Transverse colon (tissue), 4 donors: ENCODE measurements around the gene DDX46.
"Not testable (repeated sequence)": the region's sequence is repeated elsewhere in the genome, so short reads cannot be mapped to it uniquely, and the experiment has no call there.

Experiments used
- POLR2A ChIP-seq: fragments of 450-650 bp; IDR thresholded peaks from one replicate; pipeline ENCODE4 v1.6.1; 2016; ENCODE audit warnings: antibody characterized with exemption, mild to moderate bottlenecking, moderate library complexity
- POLR2AphosphoS5 ChIP-seq, 3 donors: sonication (generic); formaldehyde crosslinking; IDR thresholded peaks; one replicate each; pipeline ENCODE4 v1.6.1; 2016; ENCODE audit warnings: antibody characterized with exemption in 3 of 3
- TF ChIP-seq, protein P1 (sequence below), 5 experiments: fragments of 200-600 bp in 3 of 5; fragments of 450-650 bp in 2 of 5; sonication (generic) in 3 of 5; IDR thresholded peaks; 1 replicate in 2 of 5; 2 replicates in 3 of 5; pipeline ENCODE4 v1.5.1; 2016 to 2017; ENCODE audit warnings: antibody characterized with exemption in 5 of 5, inconsistent platforms in 3 of 5, mild to moderate bottlenecking in 2 of 5, moderate library complexity in 1 of 5

GRCh38 chr5:134856465-134856864 is 97.9 kb downstream of the DDX46 start:
- TF ChIP-seq, protein P1, sequence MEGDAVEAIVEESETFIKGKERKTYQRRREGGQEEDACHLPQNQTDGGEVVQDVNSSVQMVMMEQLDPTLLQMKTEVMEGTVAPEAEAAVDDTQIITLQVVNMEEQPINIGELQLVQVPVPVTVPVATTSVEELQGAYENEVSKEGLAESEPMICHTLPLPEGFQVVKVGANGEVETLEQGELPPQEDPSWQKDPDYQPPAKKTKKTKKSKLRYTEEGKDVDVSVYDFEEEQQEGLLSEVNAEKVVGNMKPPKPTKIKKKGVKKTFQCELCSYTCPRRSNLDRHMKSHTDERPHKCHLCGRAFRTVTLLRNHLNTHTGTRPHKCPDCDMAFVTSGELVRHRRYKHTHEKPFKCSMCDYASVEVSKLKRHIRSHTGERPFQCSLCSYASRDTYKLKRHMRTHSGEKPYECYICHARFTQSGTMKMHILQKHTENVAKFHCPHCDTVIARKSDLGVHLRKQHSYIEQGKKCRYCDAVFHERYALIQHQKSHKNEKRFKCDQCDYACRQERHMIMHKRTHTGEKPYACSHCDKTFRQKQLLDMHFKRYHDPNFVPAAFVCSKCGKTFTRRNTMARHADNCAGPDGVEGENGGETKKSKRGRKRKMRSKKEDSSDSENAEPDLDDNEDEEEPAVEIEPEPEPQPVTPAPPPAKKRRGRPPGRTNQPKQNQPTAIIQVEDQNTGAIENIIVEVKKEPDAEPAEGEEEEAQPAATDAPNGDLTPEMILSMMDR (IDR thresholded peaks at IDR 0.05): not testable (repeated sequence)
- TF ChIP-seq POLR2AphosphoS5 (IDR thresholded peaks at IDR 0.05); POLR2A: not testable (repeated sequence)
